Measurements from ENCODE around the gene ANKRD18B. TPM values are rescaled to one million over a fixed set of nuclear protein-coding genes. Genes with fewer than 3 reads are reported as not detected.
"Not testable (repeated sequence)": the region's sequence is repeated elsewhere in the genome, so short reads cannot be mapped to it uniquely, and the experiment has no call there.

The ANKRD18B gene
- total RNA-seq, 1 experiment from 2014 or later: 9.1 TPM

GRCh38 chr9:33582686-33583085 is 58.6 kb downstream of the ANKRD18B start:
- not testable (repeated sequence) for H2AFZ ChIP-seq (ENCODE audit: low read length); H3K4me2 ChIP-seq (ENCODE audit: insufficient read depth, insufficient read length, low read length); H3K27ac ChIP-seq (ENCODE audit: insufficient read length, low read depth, low read length); H3K36me3 Mint-ChIP-seq (ENCODE audit: insufficient read depth in 1 of 3, low read depth in 3 of 3); H3K79me1 ChIP-seq (ENCODE audit: insufficient read depth, low read depth, low read length, poor library complexity, severe bottlenecking); H3K4ac ChIP-seq (ENCODE audit: low read depth, low read length); H2AK5ac ChIP-seq (ENCODE audit: insufficient read length, low read length); H3K79me2 ChIP-seq (ENCODE audit: insufficient read depth, low read length); H3K4me1 ChIP-seq (ENCODE audit: insufficient read depth, low read length); H2BK120ac ChIP-seq (ENCODE audit: low read depth, low read length, poor library complexity, severe bottlenecking); H4K91ac ChIP-seq (ENCODE audit: insufficient read length, low read depth, low read length); H3K27ac Mint-ChIP-seq; H3K23me2 ChIP-seq (ENCODE audit: insufficient read length, low read depth, low read length, poor library complexity, severe bottlenecking); H3K27me3 Mint-ChIP-seq (ENCODE audit: low read depth); H4K20me1 ChIP-seq (ENCODE audit: control insufficient read depth, insufficient read depth, insufficient read length); H3K9me3 Mint-ChIP-seq; H3T11ph ChIP-seq (ENCODE audit: low read length); H3K14ac ChIP-seq (ENCODE audit: insufficient read depth, low read length); H3K18ac ChIP-seq (ENCODE audit: insufficient read length, low read depth, low read length); H3K9ac ChIP-seq (ENCODE audit: extremely low read depth, insufficient read length, low read length); H2BK15ac ChIP-seq (ENCODE audit: low read depth, low read length); H3K56ac ChIP-seq (ENCODE audit: insufficient read length, low read depth, low read length); H2BK5ac ChIP-seq (ENCODE audit: insufficient read length, low read length); H4K5ac ChIP-seq (ENCODE audit: insufficient read length, low read depth, low read length); H3K4me3 Mint-ChIP-seq; H3K23ac ChIP-seq (ENCODE audit: insufficient read length, low read depth, low read length); H3K9me3 ChIP-seq (ENCODE audit: control insufficient read depth, low read depth, low read length); H4K8ac ChIP-seq (replicated peaks; ENCODE audit: insufficient read length, low read depth, low read length); H2BK12ac ChIP-seq (ENCODE audit: insufficient read length, low read depth, low read length); DNase-seq; H2BK20ac ChIP-seq (ENCODE audit: low read depth, low read length, poor library complexity, severe bottlenecking); H3K27me3 ChIP-seq (ENCODE audit: insufficient read depth, low read length)
- WGBS (ENCODE audit: extremely low coverage, insufficient read length, low lambda C conversion rate): no CpG with 5 or more reads among the region's 2 CpGs
- peaks cover 38 to 47% of the 10 kb centered on the region in 2 experiments for H3K4me1 Mint-ChIP-seq

- H3K27ac Mint-ChIP-seq; H4K91ac ChIP-seq (ENCODE audit: insufficient read length, low read depth, low read length); H3K79me1 ChIP-seq (ENCODE audit: insufficient read depth, low read depth, low read length, poor library complexity, severe bottlenecking); H2BK120ac ChIP-seq (ENCODE audit: low read depth, low read length, poor library complexity, severe bottlenecking); H3K9me3 ChIP-seq (ENCODE audit: control insufficient read depth, low read depth, low read length); H3K4me2 ChIP-seq (ENCODE audit: insufficient read depth, insufficient read length, low read length); H3K9me3 Mint-ChIP-seq; H4K5ac ChIP-seq (ENCODE audit: insufficient read length, low read depth, low read length); H3K4me3 Mint-ChIP-seq; H3K23me2 ChIP-seq (ENCODE audit: insufficient read length, low read depth, low read length, poor library complexity, severe bottlenecking); H3K9ac ChIP-seq (ENCODE audit: extremely low read depth, insufficient read length, low read length); H3K27me3 ChIP-seq (ENCODE audit: insufficient read depth, low read length); H3K4ac ChIP-seq (ENCODE audit: low read depth, low read length); H4K20me1 ChIP-seq (ENCODE audit: control insufficient read depth, insufficient read depth, insufficient read length); H2BK20ac ChIP-seq (ENCODE audit: low read depth, low read length, poor library complexity, severe bottlenecking); H3K36me3 Mint-ChIP-seq (ENCODE audit: insufficient read depth in 1 of 3, low read depth in 3 of 3); H3K23ac ChIP-seq (ENCODE audit: insufficient read length, low read depth, low read length); H3K79me2 ChIP-seq (ENCODE audit: insufficient read depth, low read length); DNase-seq; H3K27me3 Mint-ChIP-seq (ENCODE audit: low read depth); H2BK5ac ChIP-seq (ENCODE audit: insufficient read length, low read length); H4K8ac ChIP-seq (replicated peaks; ENCODE audit: insufficient read length, low read depth, low read length); H3K4me1 ChIP-seq (ENCODE audit: insufficient read depth, low read length); H2BK15ac ChIP-seq (ENCODE audit: low read depth, low read length); H3K18ac ChIP-seq (ENCODE audit: insufficient read length, low read depth, low read length); H3K27ac ChIP-seq (ENCODE audit: insufficient read length, low read depth, low read length); H2AK5ac ChIP-seq (ENCODE audit: insufficient read length, low read length); H2BK12ac ChIP-seq (ENCODE audit: insufficient read length, low read depth, low read length); H2AFZ ChIP-seq (ENCODE audit: low read length); H3T11ph ChIP-seq (ENCODE audit: low read length); H3K14ac ChIP-seq (ENCODE audit: insufficient read depth, low read length); H3K56ac ChIP-seq (ENCODE audit: insufficient read length, low read depth, low read length): not testable (repeated sequence)
- WGBS (ENCODE audit: extremely low coverage, insufficient read length, low lambda C conversion rate): no CpG with 5 or more reads among the region's 1 CpG
- peaks cover 42 to 45% of the 10 kb centered on the region in 2 experiments for H3K4me1 Mint-ChIP-seq
Measured at GRCh38 chr9:33586128-33586527, 62.1 kb downstream of the ANKRD18B start.

Measured in H9 (cell line).